GM23338 (cell line): ENCODE results near the gene ATAD2B.

Experiments used
- CTCF ChIP-seq, 2 experiments: fragments of 200-600 bp in 1 of 2; sonication (generic) in 1 of 2; conservative IDR thresholded peaks; 2 replicates each; pipeline versions ENCODE4 v1.5.1 to v1.6.1; 2016 to 2017; ENCODE audit warnings: antibody characterized with exemption in 2 of 2, low read depth in 2 of 2, mild to moderate bottlenecking in 2 of 2, moderate library complexity in 1 of 2
- EZH2 ChIP-seq: fragments of 200-600 bp; sonication (generic); IDR thresholded peaks from one replicate; pipeline ENCODE4 v1.8.0; 2017; ENCODE audit warnings: antibody characterized with exemption, mild to moderate bottlenecking, low read depth; ENCODE audit not compliant: unreplicated experiment
- EZH2phosphoT487 ChIP-seq: fragments of 200-600 bp; sonication (generic); IDR thresholded peaks from one replicate; pipeline ENCODE4 v1.8.1; 2018; ENCODE audit warnings: antibody characterized with exemption; ENCODE audit not compliant: unreplicated experiment
- JUNB ChIP-seq: IDR thresholded peaks from one replicate; pipeline ENCODE4 v1.6.1; 2016; ENCODE audit warnings: antibody characterized with exemption; ENCODE audit not compliant: unreplicated experiment
- POLR2AphosphoS5 ChIP-seq: IDR thresholded peaks from 2 replicates; pipeline ENCODE4 v1.6.1; 2016; ENCODE audit warnings: antibody characterized with exemption, low read depth
- REST ChIP-seq: IDR thresholded peaks from one replicate; pipeline ENCODE4 v1.6.1; 2018; ENCODE audit warnings: antibody characterized with exemption; ENCODE audit not compliant: unreplicated experiment
- STAT1 ChIP-seq: IDR thresholded peaks from one replicate; pipeline ENCODE4 v1.6.1; 2016; ENCODE audit warnings: antibody characterized with exemption; ENCODE audit not compliant: unreplicated experiment
- ZNF114 ChIP-seq: fragments of 250-450 bp; sonication (Bioruptor Pico); IDR thresholded peaks from 2 replicates; pipeline ENCODE4 v1.5.0; 2020; ENCODE audit warnings: mild to moderate bottlenecking, moderate library complexity

- TF ChIP-seq POLR2AphosphoS5: no peak
- TF ChIP-seq CTCF (conservative IDR thresholded peaks at IDR 0.05; ENCODE audit: low read depth in 2 of 2): no peak
- TF ChIP-seq JUNB: no peak
- no peak for TF ChIP-seq EZH2
- no peak for TF ChIP-seq REST
- no peak for TF ChIP-seq EZH2phosphoT487
- TF ChIP-seq ZNF114: no peak
- no peak for TF ChIP-seq STAT1
These were observed 112.0 kb downstream of the ATAD2B start for GRCh38 chr2:23814963-23815362.
